Inflammatory macrophage treated with lipopolysaccharide for 4 hours (primary cell): Measurements from ENCODE around the gene C1QTNF2.

Experiments used
- DNase-seq: peaks from one replicate; pipeline ENCODE4 v3.0.0-alpha.2; 2020

The C1QTNF2 gene

DNA sequence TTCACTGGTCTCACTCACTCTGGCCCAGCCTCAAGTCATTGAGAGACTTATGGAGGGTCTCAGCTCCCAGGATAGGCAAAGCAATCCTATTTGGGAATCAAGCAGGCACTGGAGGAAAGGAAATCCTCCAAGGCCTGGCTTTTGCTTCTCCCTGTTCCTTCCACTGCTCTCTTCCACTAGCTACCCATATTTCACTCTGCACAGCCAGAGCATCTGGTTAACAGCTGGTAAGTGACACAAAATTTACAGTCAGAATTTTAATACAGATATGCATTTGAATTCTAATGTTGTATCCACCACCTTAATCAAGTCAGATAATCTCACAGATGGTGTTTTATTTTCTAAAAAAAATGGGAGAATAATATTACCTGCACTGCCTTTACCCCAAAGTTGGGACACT is 868 bp upstream of the C1QTNF2 start:
- no peak for DNase-seq

DNA sequence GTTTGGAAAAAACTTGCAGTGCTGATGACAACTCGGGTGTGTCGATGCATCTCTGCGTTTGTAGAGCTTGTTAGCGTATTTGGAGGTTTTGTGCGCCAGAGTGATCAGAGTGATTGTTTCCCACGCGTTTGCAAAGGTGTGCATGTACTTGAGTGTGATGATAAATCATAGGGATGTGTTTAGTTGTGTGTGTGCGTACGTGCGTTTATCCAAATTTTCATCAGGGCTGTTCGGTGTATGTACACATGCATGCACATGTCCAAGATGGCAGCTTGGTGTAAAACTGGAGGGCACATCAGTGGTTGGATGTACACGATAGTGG is 248 bp upstream of the C1QTNF2 start:
- DNase-seq: no peak

DNA sequence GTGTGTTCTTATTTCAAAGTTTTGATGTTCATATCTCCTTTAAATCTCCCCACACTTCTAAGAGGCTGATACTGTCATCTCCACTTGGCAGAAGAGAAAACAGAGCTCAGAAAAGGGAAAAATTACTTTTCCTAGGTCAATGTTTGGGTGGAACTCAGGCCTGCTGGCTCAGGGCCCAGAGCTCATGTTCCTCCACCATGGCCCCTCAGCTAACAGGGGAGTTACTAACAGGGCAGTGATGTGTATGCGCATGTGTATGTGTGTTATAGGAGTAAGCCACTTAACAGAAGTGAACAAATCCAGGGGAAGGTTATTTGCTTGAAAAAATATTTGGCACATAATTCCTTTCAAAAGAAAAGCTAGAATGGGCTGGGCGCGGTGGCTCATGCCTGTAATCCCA is 2.5 kb downstream of the C1QTNF2 start:
- no peak for DNase-seq

DNA sequence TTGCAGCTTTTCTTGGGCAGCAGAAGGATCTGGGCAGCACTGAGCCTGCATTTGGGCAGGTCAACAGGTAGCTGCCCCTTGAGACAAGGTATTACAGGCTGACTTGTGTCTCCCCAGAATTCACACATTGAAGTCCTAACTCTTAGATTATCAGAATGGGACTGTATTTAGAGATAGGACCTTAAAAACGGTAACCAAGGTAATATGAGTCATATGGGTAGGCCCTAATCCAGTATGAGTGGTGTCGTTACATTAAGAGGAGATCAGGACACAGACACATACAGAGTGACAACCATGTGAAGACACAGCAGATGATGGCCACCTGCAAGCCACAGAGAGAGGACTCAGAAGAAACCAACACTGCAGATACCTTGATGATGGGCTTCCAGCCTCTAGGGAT is 3.2 kb downstream of the C1QTNF2 start:
- no peak for DNase-seq

DNA sequence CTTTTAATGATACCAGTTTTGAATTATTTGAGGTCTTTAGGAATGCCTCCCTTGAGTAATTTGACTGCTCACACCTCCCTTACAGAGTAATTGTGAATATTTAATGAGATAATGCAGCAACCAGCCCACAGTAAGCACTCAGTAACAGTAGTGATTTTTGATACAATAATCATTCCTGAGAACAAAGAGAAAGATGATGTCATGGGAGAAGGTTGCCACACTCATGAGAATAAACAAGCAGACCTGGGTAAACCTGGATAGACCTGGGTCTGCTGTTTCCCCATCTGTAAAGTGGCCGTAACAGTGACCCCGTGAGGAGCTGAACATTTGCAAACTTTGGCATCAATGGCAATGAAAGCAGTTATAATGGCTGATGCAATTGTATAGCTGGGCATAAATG is 4.2 kb downstream of the C1QTNF2 start:
- no peak for DNase-seq

DNA sequence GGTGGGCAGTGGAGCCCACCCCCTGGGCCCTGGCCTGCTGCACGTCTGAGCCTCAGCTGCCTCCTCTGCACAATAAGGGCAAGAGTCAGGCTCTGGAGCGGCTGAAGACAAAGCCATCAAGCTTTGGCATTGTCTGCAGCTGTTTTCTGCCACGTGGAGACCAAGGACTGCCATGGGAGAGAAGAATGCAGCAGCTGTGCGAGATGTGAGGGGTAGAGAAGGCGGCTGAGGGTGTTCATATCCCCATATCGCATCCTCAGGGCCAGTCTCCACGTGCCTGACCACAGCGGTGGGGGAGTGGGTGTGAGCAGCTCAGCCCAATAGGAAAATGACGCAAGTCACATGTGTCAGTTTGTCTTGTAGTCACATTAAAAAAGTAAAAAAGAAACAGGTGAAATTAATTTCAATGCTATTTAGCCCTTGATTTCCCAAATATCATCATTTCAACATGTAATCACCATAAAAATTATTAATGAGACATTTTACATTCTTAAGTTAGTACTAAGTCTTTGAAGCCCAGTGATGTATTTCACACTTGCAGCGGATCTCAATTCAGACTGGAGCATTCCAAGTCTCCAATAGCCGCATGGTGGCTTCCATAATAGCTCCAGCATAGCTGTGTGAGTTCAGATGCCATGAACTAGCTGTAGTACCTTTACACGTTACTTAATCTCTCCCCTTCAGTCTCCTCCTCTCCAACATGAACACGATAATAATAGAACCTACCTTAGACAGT is 6.6 kb downstream of the C1QTNF2 start:
- DNase-seq: no peak

DNA sequence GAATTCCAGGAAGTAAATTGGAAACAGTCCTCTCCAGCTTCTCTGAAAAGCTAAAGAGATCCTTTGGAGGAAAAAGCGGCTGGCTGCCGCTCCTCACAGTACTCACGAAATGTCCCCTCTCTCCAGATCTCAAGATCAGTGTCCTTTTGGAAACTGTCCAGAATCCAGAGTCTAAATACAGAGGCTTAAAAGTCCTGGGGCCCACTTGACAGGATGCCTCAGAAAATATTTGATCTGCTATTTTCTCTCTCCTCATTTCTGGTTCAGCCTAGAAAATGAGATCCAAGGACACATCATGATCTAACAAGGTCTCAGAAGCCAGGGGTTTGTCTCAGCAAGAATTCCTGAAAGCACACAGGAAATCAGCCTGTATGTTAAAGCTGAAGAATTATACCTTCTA is 7.2 kb downstream of the C1QTNF2 start:
- DNase-seq: no peak

DNA sequence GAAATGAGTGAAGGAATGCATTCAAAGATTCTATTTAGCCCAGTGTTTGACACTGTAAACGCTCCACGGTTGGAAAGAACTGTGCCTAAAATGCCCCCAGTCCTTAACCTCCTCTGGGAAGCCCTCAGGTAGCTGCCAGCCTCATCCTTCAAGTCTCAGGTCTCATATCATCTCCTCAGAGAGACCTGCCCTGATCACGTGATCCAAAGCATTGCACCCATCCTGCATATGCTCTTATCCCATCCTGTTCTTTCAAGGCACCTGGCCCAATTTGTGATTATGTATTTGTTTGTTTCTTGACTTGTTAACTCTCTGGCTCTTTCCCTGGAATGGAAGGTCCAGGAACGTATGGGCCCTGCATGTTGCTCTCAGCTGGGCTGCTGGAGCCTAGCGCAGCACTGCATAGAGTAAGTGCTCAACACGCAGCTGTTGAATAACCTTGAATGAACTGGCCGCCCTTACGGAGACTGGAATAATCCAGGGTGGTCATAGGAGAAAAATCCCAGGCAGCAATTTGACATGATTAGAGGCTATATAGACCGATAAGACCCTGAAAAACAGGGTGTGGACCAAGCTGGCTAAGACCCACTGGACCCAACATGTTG is 8.7 kb downstream of the C1QTNF2 start:
- DNase-seq: no peak

DNA sequence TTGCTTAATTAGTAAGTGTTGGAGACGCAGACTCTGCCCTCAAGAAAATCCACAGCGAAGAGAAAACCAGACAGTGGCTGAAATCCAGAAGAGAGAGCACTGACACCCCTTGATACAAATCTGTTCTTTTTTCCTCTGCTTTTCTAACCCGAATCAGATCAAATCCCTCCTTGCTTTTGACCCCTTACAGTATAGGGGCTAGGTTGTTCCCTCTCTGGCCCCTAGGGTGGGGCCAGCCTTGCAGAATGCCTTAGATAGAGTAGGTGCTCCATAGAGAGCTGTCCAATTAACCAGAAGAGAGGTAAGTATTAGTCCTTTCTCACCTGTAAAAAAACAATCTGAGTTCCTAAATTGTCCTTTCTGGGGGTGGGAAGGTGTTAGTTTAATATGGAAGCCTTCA is 10.1 kb downstream of the C1QTNF2 start:
- no peak for DNase-seq

DNA sequence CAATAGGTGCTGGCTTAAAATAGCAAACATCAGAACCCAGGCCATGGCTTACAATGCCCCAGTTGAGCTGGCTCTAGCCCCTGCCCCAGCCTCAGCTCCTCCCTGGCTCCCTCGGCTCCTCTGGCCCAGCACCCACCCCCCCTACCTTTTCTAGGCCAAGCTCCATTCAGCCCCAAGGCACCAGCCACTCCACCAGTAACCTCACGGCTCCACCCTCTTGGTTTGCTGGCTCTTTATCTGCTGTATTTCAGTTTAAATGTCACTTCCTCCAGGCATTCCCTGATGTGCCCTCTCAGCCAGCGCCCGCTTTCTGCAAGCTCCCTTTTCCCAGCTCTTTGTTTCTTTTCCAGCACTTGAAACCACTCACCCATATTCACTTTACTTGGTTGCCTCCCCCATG is 10.6 kb downstream of the C1QTNF2 start:
- no peak for DNase-seq

DNA sequence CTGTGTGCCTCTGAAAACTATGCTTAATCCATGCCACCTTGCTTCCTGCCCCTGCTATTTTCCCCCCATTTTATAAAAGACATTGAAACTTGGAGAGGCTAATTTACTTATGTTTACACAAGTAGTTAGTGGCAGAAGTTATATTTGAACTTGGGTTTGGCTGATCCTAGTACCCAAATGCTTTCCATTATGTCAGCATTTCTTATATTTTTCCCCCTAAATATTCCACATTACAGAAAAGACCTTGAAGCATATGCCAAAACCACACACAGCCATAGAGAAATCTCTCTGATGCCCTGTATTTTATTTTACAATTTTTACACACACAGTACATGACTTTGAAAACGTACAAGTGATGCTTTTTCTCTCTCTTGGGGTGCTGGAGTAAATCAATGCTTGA is 11.2 kb downstream of the C1QTNF2 start:
- no peak for DNase-seq

DNA sequence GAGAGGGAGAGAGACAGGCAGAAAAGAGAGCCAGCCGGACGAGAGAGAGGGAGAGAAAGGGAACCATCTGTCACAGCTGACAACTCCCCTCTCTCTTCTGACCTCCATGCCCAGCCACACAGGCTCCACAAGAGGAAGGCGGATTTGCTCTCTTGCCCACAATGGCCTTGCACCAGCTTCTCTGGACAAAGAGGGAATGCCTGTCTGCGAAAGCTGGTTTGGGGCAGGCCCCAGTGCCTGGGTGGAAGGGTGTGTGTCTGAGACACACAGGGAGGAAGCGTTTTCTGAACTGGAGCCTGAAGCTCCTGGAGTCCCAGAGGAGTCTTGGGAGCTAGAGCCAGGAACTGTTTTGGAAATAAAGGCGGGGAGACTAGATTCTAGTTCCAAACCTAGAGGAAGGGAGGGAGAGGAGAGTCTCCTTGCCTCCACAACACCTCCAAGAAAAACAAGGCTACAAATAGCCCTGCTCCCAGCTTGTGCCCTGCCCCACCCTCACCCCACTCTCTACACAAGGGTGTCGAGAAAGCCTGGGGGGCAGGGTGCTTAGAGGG is 12.5 kb downstream of the C1QTNF2 start:
- DNase-seq: no peak

DNA sequence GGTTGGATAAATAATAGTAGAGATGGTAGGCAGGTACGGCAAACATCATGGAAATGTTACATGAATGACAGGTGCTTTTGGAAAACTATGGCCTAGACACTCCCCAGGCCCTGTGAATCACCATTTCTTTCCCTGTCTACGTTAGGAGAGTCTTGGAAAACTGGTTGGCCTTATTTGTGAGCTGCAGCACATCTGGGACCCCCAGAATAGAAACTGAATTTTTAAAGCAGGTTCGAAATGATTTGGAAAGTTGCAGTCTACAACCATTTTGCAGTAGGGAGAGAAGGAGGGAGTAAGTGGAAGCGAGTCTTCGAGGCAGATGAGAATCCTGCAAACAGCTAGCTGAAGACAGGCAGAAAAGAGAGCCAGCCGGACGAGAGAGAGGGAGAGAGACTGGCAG is 13.0 kb downstream of the C1QTNF2 start:
- DNase-seq: no peak

DNA sequence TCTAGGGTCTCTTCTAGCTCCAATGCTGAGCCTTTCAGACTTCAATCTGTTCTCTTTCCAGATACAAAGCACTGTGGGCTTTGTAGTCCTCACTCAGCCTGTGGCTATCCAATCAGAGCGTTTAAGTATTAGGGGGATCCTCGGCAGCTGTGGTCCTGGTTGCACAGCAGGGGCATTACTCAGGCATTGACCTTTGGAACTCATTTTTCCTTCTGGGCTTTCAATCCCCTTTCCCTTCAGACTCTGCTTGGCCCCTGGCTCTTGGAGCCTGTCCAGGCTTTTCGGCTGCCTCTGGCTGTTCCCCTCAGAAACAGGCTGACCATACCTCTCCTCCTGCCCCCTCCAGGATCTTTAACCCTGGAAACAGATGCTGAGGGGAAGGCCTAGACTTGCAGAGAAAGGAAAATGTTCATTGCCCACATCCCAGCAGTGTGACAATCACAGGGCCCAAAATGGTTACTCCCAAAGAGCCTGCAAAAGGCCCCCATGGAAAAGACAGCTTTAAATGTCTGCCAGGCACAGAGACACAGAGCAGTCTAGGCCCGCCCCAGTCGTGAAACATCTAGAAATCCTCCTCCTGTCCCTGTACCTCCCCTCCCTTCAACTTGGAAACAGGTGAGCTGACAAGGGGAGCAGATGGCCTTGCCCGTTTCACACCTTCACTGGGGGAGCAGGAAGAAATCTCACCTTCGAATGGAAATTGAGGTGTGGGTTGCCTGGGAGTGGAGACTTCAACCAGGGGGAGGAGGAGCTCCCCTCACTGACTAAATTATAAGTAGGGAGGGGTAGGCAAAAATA is 13.7 kb downstream of the C1QTNF2 start:
- no peak for DNase-seq

DNA sequence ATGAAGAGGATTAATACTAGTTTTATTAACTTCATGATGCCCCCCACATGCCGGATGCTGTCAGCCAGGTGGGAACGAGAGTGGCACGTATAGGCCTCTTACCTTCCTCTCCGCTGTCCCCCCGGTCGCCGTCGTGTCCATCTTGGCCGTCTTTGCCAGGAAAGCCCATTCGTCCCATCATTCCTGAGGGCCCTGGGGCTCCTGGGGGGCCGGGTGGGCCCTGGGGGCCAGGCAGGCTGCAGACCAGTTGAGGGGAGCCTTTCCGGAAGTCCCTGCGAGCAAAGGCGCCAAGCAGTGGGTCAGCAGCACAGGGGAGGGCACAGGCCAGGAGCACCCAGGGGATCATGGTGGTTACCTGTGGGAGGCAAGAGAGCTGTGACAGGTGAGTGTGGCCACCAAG is 15.8 kb downstream of the C1QTNF2 start:
- DNase-seq: no peak

DNA sequence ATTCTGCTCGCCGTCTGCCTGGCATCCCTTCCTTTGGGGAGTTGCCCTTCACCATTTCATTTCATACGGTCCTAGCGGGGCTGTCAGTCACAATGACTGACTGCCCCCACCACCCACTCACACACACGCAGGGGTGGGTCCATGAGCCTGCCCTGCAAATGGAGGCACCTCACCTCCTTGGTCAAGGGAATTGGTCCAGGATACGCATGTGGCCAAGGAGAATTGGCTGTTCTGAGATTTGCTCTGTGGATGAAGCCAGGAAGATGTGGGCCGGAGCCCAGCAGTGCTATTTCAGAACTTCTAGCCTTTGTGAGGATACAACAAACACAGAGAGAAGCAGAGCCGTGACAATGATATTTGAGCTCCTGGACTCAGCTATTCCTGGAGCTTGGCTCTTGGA is 17.0 kb downstream of the C1QTNF2 start:
- DNase-seq: no peak

DNA sequence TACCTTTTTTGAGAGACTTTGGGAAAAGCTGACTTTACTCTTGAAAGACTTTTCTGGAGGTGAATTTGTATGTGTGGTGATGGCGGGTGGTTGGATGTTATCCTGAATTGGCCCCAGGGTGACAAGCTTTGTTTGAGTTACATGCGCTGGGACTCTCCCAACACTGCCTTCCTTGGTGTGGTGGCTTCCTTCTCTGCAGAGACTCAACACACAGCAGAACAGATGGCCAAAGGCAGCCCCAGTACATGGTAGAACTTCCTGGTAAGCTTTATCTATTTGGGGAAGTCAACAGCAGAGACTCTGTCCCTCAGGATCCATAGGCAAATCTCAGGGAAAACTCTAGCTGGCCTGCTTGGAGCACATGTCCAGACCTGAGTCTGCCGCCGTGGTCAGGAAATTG is 18.1 kb downstream of the C1QTNF2 start:
- no peak for DNase-seq

DNA sequence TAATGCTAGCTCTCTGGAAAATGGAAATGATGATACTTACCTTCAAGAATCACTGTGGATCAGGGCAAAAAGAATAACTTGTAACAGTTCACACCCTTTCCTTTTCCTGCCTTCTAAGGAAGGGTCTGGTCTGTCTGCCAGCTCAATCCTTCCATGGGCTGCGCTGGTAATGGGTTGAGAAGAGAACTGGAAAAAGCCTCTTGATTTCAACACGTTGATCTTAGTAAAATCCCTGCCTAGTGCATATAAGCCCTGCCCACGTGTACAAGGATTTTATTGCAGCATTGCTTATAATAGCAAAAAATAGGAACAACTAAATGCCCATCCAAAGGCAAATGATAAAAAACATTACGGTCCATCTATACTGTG is 20.5 kb downstream of the C1QTNF2 start:
- DNase-seq: no peak

DNA sequence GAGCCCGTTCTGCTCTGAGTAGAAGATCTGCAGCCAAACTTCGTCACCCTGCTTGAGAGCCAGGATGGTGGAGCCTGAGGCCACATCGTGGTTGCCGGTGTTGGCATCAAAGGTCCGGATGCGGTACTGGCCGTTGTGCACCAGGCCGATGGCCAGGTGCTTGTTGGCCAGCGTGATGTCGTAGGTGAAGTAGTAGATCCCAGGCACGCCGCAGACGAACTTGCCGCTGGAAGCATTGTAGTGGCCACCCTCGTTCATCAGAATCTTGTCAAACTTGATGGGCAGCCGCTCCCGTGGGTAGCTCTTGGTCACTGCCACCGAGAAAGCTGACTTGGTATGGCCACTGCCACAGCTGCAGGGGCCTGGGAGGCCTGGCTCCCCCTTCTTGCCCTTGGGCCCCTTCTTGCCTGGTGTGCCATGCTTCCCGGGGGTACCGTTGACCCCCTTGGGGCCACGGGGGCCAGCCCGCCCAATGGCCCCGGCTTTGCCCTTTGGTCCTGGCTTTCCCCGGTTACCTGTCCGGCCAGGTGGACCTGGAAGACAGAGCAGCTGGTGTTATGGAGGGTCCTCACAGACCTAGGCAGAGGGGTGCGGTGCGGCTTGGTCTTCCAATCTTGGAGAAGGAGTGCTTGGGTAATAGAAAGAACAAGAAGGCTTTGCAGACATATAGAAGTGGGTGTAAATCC is 21.0 kb downstream of the C1QTNF2 start:
- DNase-seq: no peak

DNA sequence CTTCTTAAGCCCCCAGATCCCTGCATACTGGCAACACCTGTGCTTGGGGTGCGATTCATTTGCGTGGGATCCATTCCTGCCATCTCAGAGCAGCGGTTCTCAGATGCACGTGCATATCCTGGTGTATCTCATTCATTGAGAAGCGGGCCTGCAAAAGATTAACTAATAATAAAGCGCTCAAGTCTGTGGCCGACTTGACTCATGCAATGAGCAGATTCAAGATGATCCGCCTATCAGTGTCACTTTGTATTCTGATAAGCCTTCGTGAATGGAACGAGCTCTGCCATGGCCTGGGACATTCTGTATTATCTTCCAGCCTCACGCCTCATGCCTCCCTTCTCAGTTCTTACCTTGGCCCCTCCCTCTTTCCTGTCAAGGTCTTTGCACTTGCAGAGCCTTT is 22.3 kb downstream of the C1QTNF2 start:
- no peak for DNase-seq

DNA sequence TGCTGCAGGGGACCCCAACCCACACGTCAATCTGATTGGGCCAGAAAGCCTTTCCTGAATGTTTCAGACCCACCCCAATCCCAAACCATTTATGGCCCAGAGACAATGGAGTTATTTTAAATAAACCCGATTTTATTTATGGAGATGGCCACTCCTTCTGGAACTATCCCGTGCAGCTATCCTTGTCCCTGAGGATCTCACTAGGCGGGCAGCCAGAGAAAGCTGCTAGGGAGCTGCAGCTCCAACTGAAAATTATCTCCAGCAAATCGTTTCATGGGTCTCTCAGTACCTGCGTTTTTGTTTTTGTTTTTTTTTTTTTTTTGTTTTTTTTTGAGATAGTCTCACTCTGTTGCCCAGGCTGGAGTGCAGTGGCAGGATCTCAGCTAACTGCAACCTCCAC is 23.0 kb downstream of the C1QTNF2 start:
- DNase-seq: no peak

DNA sequence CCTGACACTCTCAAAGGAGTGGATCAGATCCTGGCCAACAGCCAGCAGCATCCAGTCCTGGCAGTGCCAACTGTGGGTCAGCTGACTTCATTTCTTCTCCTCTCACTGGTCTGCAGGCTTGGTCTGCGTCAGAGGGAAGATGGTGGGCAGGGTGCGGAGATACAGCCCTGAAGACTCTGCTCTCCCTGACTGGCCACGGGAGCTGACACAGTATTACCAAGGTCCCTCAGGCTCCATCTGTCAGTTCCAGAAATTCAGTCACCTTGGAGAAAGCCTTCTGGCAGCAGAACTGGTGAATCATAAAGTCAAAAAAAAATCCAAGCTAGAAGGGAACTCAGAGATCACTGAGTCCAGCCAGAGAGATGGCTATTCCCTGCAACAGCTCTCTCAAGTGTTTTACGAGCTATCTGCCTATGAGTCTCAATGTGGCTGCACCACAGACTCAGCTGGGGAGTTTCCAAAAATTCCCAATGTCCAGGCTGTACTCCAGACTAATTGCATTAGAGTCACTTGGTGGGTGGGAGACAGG is 27.9 kb downstream of the C1QTNF2 start:
- DNase-seq: no peak

DNA sequence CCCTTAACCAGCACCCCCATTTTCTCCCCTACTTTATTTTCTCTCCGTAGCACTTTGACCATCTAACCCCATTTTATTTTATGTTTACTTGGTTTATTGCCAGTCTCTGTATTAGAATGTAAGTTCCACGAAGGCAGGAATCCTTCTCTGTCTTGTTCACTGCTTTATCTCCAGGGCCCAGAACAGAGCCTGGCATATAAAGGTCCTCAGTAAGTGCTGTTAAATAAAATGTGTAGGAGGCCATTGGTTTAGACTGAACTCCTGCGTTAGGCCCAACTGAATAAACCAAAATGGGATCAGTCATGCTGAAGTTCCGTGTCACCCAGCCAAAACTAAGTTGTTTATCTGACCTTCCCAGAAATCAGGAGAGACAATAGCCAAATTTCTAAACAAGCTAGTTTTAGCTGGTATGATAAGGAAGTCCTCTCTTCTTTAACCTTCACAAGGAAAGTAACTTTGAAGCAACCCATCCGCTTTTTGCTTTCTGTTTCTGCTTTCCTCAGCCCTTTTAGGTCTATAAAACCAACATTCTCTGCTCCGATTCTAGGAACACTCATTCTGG is 29.0 kb downstream of the C1QTNF2 start:
- DNase-seq: no peak
